HUES48 (cell line): Measurements from ENCODE around the gene F8.
"Not testable (repeated sequence)": the region's sequence is repeated elsewhere in the genome, so short reads cannot be mapped to it uniquely, and the experiment has no call there.

Experiments
- H3K27ac ChIP-seq: one replicate; pipeline ENCODE4 v1.7.0; 2013; ENCODE audit warnings: low read depth, low read length, inconsistent platforms
- H3K27me3 ChIP-seq: 2 replicates; pipeline ENCODE4 v1.6.1; 2013; ENCODE audit warnings: mild to moderate bottlenecking, low read length; ENCODE audit not compliant: control insufficient read depth, insufficient read depth
- H3K36me3 ChIP-seq: 2 replicates; pipeline ENCODE4 v1.6.1; 2013; ENCODE audit warnings: low read length; ENCODE audit not compliant: control insufficient read depth, insufficient read depth
- H3K4me1 ChIP-seq: 2 replicates; pipeline ENCODE4 v1.6.1; 2013; ENCODE audit warnings: mild to moderate bottlenecking, low read length; ENCODE audit not compliant: control insufficient read depth, insufficient read depth
- H3K4me3 ChIP-seq: 2 replicates; pipeline ENCODE4 v1.5.1; 2013; ENCODE audit warnings: mild to moderate bottlenecking, low read depth, low read length
- H3K9ac ChIP-seq: 2 replicates; pipeline ENCODE4 v1.6.1; 2013; ENCODE audit warnings: mild to moderate bottlenecking, low read depth, low read length, moderate library complexity
- H3K9me3 ChIP-seq: 2 replicates; pipeline ENCODE4 v1.6.1; 2013; ENCODE audit warnings: low read length; ENCODE audit not compliant: control insufficient read depth, insufficient read depth

The F8 gene

DNA sequence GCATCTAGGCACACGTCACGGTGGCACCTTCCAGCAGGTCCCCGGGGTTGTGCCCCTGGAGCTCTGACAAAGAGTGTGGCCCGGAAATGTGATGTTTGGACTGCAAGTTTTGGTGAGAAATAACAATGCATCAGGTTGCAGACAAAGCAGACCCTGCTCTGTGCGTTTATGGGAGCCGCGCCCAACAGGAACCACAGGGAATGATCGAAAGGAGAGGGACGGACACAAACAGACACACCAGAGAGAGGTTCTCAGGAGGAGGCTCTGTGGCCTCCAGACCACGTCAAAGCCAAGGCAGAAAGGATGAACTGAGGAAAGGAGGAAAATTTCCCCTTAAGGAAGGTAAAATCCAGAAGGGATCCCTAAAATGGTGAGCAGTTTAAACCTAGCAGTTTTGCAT, 16.1 kb downstream of the F8 start:
- peaks cover 30% of the 10 kb centered on the region for H3K9me3 ChIP-seq
- H3K27ac ChIP-seq, H3K4me1 ChIP-seq, H3K36me3 ChIP-seq, H3K9ac ChIP-seq, H3K27me3 ChIP-seq, H3K4me3 ChIP-seq: not testable (repeated sequence)

DNA sequence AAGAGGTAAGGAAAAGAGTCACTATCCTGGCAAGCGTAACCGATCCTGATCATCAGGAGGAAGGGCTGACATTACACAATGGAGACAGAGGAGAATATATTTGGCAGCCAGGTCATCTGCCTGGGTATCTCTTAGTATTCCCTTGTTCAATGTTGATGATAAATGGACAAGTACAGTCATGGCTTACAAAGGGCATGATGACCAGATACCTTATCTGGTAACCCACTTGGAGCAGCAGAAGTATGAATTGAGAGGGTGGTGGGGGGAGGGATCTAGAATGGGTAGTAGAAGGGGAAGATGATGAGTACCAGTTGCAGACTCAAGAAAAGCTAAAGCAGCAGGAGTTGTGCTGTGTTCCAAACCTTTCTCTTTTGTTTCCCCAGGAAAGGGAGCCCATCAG, 17.3 kb downstream of the F8 start:
- Histone ChIP-seq H3K4me3 (no peak overlapping the region), H3K9me3 (peaks cover 35% of the 10 kb centered on the region), H3K27me3 (no peaks in the 10 kb centered on the region), H3K36me3 (no peaks in the 10 kb centered on the region), H3K4me1 (no peaks in the 10 kb centered on the region), H3K27ac (no peak overlapping the region), H3K9ac (no peak overlapping the region)

DNA sequence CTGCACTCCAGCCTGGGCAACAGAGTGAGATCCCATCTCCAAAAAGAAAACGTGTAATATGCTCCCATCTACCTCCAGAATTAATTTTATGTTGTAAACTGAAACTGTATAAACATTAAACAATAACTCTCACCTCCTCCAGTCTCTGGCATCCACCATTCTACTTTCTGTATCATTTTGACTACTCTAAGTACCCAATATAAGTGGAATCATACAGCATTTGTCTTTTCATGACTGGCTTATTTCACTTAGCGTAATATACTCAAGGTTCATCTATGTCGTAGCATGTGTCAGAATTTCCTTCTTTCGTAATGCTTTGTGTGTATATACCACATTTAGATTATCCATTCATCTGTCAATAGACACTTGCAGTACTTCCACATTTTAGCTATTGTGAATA, 20.6 kb downstream of the F8 start:
- Histone ChIP-seq H3K4me1 (no peaks in the 10 kb centered on the region), H3K27me3 (no peaks in the 10 kb centered on the region), H3K27ac (no peak overlapping the region), H3K4me3 (no peak overlapping the region), H3K9me3 (peaks cover 34% of the 10 kb centered on the region), H3K9ac (no peak overlapping the region), H3K36me3 (no peaks in the 10 kb centered on the region)

DNA sequence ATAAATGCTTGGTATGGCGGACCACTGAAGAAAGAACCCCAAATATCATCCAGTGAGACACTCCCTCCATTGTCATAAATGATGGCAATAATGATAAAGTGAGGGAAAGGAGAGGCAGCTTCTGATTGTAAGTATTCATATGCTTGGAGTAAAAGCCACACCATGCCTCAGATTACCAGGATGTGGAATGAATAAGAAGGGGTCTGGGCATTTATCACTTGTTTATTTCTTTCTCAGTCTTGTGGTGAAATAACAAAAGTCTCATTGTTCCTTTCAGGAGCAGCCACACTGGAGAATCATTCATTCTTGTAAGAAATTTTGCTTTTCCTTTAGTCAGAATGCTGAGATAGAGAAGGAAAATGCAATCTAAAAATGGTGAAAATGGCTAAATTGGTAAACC, 21.7 kb downstream of the F8 start:
- no peak overlapping the region for H3K27ac ChIP-seq
- no peaks in the 10 kb centered on the region for H3K36me3 ChIP-seq
- H3K27me3 ChIP-seq: no peaks in the 10 kb centered on the region
- H3K9ac ChIP-seq: no peak overlapping the region
- no peaks in the 10 kb centered on the region for H3K4me1 ChIP-seq
- H3K4me3 ChIP-seq: no peak overlapping the region
- peaks cover 43% of the 10 kb centered on the region for H3K9me3 ChIP-seq

DNA sequence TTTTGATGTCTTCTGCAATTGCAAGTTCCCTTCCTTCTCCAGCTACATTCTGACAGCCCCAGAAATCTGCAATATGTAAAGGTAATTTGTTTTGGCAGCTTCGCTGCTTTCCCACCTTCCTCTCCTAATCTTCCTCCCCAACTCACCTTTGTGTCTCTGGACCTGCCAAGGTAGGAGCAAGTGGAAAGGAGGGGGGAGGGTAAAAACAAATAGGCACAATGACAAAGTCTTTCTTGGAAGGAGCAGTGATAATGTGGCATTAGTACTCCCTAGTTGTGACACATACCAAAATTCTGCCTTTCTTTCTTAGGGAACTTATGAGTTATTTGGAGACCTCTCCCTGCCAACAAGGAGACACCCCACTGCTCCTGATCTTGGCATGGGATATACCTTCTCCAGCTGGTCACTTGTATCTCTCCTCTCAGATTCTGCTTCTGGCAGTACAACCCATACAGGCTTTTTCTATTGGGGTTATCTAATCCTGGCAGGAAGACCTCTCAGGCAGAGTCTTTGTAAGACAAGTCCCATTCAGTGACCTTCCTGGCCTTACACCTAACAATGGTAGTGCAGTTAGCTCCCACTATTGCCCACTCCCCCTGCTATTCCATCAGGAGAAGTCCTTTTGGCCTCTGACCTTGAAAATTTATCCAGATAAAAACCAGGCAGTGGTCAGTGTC, 24.2 kb downstream of the F8 start:
- no peak overlapping the region for H3K9ac ChIP-seq
- H3K27me3 ChIP-seq: no peaks in the 10 kb centered on the region
- H3K4me3 ChIP-seq: no peak overlapping the region
- H3K36me3 ChIP-seq: no peaks in the 10 kb centered on the region
- no peak overlapping the region for H3K27ac ChIP-seq
- H3K9me3 ChIP-seq: peaks cover 43% of the 10 kb centered on the region
- H3K4me1 ChIP-seq: no peaks in the 10 kb centered on the region

DNA sequence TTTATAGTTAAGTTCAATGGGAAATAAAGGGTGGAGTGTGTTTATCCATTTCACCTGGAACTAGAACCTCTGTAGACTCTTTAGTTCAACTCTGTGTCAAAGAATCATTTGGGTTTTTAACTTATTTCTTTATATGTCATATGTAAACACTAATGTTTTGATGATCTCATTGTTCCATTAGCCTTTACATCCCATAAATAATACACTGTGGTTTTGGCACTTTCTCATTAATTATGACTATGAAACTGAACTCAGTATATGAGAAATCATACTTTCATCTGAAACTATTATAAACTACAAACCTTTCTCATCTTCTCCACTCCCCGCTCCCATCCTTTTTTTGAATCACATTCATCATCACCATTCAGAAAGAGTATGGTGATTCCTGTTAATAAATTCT, 31.0 kb downstream of the F8 start:
- Histone ChIP-seq H3K9me3 (peaks cover 19% of the 10 kb centered on the region; the same call in 1 of the 2 replicates), H3K9ac (no peak overlapping the region), H3K36me3 (no peaks in the 10 kb centered on the region), H3K4me1 (no peaks in the 10 kb centered on the region), H3K27ac (no peak overlapping the region), H3K27me3 (no peaks in the 10 kb centered on the region), H3K4me3 (no peak overlapping the region)

DNA sequence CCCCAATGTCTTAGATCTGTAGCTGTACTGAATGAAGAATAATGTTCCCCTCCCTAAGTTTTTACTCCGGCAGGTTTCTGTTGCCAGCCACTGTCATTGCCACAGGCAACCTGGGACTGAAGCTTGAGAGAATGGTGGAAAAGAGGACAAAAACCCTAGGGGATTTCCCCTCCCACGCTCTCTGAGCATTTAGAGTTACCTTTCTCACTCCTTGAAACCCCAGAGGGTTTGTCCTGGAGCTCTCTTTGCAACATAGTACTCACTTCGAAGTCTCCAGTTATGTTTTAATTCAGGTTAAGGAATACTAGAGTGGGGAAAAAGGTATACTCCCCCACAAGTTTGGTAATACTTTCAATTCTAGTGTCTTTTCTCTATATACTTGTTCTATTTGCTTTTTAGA, 31.5 kb downstream of the F8 start:
- Histone ChIP-seq H3K36me3 (no peaks in the 10 kb centered on the region), H3K9ac (no peak overlapping the region), H3K27me3 (no peaks in the 10 kb centered on the region), H3K4me3 (no peak overlapping the region), H3K27ac (no peak overlapping the region), H3K9me3 (peaks cover 15% of the 10 kb centered on the region; the same call in 1 of the 2 replicates), H3K4me1 (no peaks in the 10 kb centered on the region)

DNA sequence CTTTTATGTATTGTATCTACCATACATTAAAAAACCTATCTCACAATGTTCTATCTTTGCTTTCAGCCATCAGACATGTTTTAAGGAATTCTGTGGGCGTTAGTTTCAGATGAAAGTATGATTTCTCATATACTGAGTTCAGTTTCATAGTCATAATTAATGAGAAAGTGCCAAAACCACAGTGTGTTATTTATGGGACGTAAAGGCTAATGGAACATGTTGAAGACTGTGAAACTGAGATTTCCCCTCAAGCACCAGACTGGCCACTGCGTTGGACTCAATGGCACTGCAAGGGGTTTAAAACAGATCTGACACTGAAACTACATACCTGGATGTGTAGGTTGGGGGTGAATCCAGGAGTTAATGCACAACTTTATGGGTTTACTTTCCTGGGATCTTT, 32.0 kb downstream of the F8 start:
- H3K9me3 ChIP-seq: peaks cover 16% of the 10 kb centered on the region; the same call in 1 of the 2 replicates
- H3K27me3 ChIP-seq: no peaks in the 10 kb centered on the region
- no peaks in the 10 kb centered on the region for H3K36me3 ChIP-seq
- no peaks in the 10 kb centered on the region for H3K4me1 ChIP-seq
- H3K4me3 ChIP-seq: no peak overlapping the region
- no peak overlapping the region for H3K9ac ChIP-seq
- no peak overlapping the region for H3K27ac ChIP-seq

DNA sequence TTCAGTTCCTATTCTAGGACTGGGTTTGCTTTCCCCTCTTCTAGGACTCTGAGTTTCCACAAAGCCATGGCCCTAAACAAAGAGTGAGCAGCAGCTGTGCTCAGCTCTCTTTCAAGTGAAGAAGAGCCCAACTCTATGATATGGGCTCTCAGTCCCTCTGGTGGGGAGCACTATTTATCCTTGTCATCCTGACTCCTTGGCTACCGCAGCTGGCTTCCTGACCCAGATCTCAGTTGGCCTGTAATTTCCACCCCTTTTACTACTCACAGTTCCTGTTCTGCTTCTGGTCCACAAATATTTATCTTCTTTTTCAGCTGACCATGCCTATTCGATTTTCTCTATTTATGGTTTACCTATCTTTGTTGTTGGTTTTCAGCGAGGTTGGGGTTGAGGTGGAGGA, 33.8 kb downstream of the F8 start:
- no peak overlapping the region for H3K9ac ChIP-seq
- peaks cover 23% of the 10 kb centered on the region; the same call in 1 of the 2 replicates for H3K9me3 ChIP-seq
- H3K27ac ChIP-seq: no peak overlapping the region
- H3K4me3 ChIP-seq: no peak overlapping the region
- no peaks in the 10 kb centered on the region for H3K4me1 ChIP-seq
- no peaks in the 10 kb centered on the region for H3K27me3 ChIP-seq
- H3K36me3 ChIP-seq: no peaks in the 10 kb centered on the region

DNA sequence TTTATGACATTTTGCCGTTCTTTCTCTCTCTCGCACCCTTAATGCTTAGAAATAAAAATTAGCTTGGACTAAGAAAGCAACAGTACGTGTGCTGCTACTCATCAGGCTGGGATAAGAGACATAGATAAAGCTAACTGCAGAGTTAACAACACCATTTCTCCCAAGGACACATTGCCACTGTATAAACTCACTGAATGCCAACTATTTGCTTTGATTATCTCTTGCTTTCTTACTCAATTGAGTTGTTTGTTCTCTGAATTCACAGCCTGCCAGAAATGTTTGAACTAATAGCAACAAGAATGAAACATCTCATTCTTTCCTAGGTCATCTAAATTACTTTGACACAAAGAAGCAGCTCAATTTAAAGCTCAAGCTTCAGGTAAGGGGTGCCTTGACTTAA, 34.6 kb downstream of the F8 start:
- Histone ChIP-seq H3K4me3 (no peak overlapping the region), H3K36me3 (no peaks in the 10 kb centered on the region), H3K9me3 (peaks cover 23% of the 10 kb centered on the region; the same call in 1 of the 2 replicates), H3K27ac (no peak overlapping the region), H3K27me3 (no peaks in the 10 kb centered on the region), H3K4me1 (no peaks in the 10 kb centered on the region), H3K9ac (no peak overlapping the region)

DNA sequence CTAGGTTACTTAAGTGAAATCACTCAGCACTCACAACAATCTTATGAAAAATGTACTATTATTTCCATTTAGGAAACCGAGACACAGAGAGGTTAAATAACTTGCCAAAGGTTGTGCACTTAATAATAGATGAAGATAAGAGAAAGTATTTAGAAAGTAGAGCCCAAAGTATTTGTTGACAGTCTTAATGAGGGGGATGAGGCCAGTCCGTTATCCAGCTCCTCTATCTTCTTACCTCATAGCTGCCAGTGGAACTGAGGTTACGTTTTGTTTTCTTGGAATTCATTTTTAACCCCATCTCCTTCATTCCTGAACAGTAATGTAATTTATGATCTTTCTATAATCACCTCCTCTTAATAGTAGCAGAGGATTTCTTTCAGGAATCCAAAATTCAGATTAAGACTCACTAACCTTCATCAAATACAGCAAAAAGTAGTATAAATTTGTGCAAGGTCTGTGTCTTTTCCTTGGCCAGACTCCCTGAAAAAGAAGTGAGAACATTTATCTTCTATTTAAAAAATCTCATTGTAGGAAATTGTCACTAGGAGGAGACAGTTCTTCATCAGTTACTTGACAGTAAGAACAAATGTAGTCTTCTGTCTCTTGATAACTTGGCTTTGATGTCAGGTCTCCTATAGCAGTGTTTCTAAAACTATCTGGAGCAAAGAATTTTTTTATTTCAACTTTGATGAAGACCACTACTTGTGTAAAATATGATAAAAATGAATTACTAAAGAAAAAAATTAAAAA, 35.5 kb downstream of the F8 start:
- H3K9me3 ChIP-seq: peaks cover 21% of the 10 kb centered on the region; the same call in 1 of the 2 replicates
- H3K36me3 ChIP-seq: no peaks in the 10 kb centered on the region
- no peaks in the 10 kb centered on the region for H3K27me3 ChIP-seq

More for the DNA sequence above, 35.5 kb downstream of the F8 start:
- no peak overlapping the region for H3K9ac ChIP-seq
- no peaks in the 10 kb centered on the region for H3K4me1 ChIP-seq
- no peak overlapping the region for H3K4me3 ChIP-seq
- H3K27ac ChIP-seq: no peak overlapping the region
